AG20443 (cell line): Measurements from ENCODE around the gene ANXA2R.
"Not testable (repeated sequence)": the region's sequence is repeated elsewhere in the genome, so short reads cannot be mapped to it uniquely, and the experiment has no call there.

Experiments used
- DNase-seq: peaks from one replicate; pipeline ENCODE4 v3.0.0; 2012; ENCODE audit warnings: low spot score, mixed read lengths

The ANXA2R gene

GRCh38 chr5:43060020-43060419 lies 19.9 kb upstream of the ANXA2R start:
- DNase-seq: not testable (repeated sequence)

DNA sequence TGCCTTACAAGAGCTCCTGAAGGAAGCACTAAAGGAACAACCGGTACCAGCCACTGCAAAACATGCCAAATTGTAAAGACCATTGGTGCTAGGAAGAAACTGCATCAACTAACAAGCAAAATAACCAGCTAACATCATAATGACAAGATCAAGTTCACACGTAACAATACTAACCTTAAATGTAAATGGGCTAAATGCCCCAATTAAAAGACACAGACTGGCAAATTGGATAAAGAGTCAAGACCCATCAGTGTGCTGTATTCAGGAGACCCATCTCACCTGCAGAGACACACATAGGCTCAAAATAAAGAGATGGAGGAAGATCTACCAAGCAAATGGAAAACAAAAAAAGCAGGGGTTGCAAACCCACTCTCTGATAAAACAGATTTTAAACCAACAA lies 15.0 kb upstream of the ANXA2R start:
- DNase-seq: not testable (repeated sequence)

DNA sequence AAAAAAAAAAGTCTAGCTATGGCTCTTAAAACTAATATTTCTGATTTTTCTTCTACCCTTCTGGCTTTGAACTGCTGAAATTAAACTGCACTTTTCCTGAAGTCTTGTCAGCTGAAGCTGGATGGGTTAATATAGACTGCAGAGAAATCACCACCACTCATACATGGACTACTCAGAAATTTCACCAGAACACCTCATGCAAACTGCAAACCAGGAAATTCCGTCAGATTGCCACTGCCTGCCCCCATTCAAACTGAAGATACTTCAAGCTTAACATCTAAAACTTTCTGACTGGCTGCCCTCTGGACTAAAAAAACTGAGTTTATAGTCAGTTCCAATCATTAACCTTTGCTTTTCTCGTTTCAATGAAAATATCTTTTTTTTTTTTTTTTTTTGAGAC lies 11.6 kb upstream of the ANXA2R start:
- DNase-seq: no peak

- no peak for DNase-seq
Observed at GRCh38 chr5:43050384-43050783, 10.3 kb upstream of the ANXA2R start.

DNA sequence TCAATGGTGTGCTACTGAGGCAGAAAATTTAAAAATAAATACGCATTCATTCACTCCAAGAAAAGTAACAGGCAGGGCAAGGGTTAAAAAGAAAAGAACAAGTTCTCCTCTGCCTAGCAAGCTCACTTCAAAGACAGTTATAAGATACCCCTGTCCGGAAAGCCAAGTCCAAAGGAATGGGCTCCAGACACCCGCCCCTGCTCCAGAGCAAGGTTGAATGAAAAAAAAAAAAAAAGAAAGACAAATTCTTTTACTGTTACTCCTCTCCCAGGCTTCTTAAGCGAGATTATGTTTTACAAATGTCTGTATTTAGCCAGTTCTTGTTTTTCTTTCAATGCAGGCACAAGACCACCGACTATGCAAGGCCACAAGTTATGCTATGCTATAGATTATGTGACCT lies 9.1 kb upstream of the ANXA2R start:
- no peak for DNase-seq

DNA sequence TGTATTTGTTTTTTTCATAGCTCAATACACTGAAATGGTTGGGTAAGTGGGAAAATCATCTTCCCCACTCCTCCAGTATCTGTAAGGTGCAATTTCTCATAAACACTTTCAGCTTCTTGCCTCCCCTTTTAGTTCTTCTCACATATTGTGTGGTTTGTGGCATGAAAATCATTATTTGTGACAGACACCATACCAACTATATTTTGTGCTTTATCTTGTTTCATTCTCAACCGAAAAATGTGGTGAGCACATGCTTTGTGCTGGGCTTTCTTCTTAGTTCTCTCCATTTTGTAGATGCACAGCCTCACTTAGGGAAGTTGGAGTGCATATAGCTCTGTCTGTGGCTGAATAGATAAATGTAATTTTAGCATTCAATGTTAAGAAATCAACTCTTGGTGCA lies 6.4 kb upstream of the ANXA2R start:
- no peak for DNase-seq

DNA sequence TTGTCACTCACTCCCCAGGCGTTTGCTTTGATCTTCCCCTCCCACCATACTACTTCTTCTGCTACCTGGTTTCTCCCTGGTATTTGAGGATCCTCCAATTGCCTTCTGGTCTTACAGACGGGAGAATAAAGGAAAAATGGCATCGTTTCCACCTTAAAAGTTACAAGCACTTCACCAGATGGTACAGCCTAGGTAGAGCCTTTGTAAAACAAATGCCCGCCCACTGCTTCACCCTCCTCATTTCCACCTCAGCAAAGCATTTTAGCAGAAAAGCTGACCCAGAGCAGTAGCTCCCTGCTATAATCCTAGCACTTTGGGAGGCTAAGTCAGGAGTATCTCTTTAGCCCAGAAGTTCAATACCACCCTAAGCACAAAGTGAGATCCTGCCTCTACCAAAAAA lies 5.1 kb upstream of the ANXA2R start:
- no peak for DNase-seq

- peak; percentile 55 for DNase-seq
Observed at GRCh38 chr5:43044181-43044914, 4.2 kb upstream of the ANXA2R start.

DNA sequence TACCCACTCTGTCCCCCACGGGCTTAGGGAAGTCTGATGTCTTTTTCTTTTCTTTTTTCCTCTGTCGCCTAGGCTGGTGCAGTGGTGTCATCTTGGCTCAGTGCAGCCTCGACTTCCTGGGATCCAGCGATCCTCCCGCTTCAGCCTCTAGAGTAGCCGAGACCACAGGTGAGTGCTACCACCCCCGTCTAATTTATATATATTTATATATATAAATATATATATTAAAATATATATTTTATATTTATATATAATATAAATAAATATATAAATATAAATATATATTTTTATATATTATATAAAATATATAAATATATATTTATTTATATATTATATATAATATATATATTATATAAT lies 3.3 kb upstream of the ANXA2R start:
- no peak for DNase-seq

- DNase-seq: peak; percentile 47
Observed at GRCh38 chr5:43042626-43043399, 2.7 kb upstream of the ANXA2R start.

DNA sequence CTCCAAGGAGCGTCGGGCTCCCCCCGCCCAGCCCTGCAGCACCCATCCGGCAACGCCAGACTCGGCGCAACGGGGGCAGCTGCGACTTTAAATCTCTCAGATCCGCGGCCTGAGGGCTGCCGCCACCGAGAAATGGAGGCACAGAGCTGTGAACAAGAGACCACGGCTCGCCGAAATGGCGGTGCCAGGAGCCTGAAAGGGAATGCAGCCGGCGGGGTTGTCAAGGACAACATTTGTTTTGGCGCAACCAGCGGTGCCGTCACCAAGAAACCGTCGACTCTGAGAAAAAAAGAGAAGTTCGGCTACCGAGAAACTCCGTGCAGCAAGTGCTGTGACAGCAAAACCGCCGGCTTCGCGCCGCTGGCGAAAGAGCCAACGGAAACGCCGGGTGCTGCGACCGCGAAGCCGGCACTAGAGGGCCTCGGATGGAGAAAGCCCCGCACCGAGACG lies 2.1 kb upstream of the ANXA2R start:
- DNase-seq: peak; percentile 52

DNA sequence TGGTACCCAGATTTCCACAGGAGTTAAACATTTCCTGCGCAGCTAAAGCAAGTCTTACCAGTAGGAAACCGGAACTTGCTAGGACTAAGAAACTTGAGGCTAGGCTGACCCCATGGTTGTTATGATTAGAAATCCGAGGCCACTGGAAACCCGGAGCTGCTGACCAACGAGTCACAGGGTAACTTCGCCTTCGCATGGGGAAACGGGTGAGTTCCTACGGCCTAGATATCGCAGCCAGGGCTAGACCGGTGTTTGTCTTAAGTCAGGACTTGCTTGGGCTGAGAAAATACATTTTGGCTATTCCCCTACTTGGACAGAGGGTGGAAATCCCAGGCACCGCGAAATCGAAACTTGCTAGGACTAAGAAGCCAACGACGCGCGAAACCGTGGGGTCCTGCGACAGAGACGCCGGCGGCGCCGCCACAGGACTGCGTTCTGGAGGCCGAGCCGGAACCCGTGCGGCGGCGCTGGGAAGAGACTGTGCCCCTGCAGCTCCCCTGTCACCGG lies 1.6 kb upstream of the ANXA2R start:
- DNase-seq: peak; percentile 49

DNA sequence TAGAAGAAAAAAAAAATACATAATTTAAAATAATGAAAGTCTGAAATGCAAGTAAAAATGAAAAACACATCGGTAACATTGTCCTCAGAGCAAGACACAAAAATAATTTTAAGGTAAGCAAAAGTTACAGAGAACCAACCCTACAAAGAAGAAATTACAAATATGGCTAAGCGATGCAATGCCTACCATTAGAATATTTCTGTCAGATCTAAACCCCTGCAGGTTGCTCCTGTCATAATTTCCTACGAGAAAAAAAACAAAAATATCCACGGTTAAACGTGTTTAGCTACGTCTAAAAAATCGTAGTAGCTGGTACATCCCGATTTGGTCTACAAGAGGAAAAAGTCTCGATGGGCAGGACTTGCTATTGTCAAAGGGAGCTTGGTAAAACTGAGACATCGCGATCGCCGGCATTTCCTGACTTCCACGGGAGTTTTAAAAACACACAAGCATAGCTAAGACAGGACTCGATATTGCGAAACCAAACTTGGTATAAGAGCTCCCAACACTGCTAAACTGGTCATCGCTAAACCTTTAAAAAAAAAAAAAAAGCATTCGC lies 1.1 kb upstream of the ANXA2R start:
- DNase-seq: peak; percentile 26

DNA sequence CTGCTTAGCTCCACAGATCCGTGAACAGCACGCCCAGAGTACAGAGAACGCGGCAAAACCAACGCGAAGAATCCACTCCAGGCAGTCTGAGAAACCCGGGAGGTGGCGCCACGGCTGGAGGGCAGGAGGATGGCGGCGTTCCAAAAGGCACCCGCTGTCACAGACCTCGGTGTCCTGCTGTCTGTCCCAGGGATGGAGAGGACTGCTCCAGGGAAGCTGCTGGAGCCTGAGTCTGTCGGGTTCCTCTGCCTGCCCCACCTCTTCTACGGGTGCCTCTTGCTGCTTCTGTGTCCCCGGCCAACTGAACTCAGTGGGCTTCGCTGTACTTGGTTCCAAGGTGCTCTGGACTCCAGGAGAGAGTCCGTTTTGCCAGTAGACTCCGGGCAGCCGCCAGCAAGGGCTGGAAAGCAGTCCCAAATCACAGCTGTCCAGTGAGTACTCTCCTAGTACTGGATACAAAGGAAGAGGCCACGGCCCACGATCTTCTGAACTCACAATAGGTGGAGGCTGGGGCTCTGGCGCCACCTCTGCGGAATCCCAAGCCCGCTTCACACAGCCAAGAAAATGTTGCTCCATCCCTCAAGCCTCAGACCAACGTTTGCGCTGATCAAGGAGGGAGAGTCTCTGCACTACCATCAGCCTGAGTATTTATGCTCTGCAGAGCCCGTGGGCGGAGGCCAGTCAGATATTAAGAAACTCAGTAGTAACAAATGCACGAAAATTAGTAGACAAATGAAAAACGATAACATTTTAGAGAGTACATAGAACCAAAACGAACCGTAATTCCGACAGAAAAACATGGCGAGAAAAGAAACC lies 440 bp downstream of the ANXA2R start:
- peak; percentile 17 for DNase-seq

DNA sequence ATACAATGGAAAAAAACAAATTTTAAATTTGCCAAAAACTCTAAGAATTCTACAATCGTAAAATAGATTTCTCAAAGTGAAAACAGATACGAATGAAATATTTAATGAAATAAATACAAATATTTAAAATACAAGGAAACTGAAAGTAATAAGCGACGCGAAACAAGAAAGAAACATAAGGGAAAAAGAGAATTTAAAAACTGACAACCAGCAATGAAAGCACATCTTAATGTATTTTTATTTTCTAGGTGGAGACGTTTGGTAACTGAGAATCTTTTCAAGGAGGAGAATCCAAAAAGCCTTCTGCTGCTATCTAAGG lies 1.0 kb downstream of the ANXA2R start:
- no peak for DNase-seq

DNA sequence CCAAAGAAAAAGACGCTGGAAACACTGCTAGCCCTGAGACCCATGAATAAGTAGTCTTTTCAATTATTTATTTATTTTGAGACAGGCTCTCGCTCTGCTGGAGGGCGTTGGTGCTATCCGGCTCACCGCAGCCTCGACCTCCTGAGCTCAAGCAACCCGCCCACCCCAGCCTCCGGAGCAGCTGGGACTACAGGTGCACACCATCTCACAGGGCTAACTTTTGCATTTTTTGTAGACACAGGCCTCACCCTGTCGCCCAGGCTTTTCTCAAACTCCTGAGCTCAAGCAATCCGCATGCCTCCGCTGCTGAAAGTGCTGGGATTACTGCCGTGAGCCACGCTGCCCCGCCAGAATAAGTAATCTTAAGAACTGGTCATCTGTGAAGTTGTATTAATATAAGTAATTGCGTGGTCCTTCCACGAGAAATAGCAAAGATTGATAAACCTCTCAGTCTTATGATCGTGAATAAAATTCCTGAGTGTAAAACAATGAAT lies 1.6 kb downstream of the ANXA2R start:
- DNase-seq: no peak

GRCh38 chr5:43037636-43038495 lies 2.3 kb downstream of the ANXA2R start:
- DNase-seq: no peak

DNA sequence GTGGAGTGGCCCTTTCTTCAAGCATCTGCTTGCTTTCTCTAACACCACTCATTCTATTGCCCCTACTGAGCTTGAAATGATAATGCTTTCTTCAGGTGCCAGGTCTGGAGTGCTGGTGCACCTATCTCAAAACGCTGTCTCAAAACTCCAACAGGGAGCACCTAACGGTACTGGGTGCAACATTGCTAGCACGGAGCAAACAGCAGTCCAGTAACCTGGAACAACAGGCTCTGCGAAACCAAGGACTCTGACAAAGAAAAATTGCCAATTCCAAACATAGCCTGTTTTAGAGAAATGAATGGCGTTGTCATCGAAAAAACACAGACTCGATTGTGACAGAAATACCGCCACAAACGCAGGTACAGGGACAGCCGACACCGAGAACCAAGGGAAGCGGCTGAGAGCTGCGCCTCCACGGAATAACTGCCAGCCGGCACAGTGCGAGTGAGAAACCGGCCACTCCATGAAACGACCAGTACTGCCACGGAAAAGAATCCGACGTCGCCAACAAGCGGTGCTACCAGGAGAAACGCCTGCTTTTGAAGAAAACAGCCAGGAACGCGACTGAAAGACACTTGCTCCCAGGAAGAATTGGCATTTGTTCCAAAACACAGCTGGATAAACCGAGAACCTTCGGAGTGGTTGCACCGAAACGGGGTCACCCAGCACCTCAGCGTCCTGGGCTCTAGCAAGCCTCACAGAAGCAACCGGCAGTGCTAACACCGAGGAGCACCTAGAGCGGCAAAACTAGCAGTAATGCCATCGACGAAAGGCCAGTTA lies 3.1 kb downstream of the ANXA2R start:
- DNase-seq: no peak

- no peak for DNase-seq
Observed at GRCh38 chr5:43036409-43036808, 3.7 kb downstream of the ANXA2R start.

GRCh38 chr5:43034591-43034968 lies 5.5 kb downstream of the ANXA2R start:
- DNase-seq: no peak
